Omental fat pad (tissue), 4 donors: ENCODE results near the gene PWWP2B. TPM values are rescaled to one million over a fixed set of nuclear protein-coding genes. Genes with fewer than 3 reads are reported as not detected.
"Not testable (repeated sequence)": the region's sequence is repeated elsewhere in the genome, so short reads cannot be mapped to it uniquely, and the experiment has no call there.

ENCODE experiments used
- ATAC-seq: fragments of 150-250 bp; one replicate; pipeline ENCODE4 v1.9.1; 2016; ENCODE audit warnings: mild to moderate bottlenecking, moderate library complexity; ENCODE audit not compliant: low FRiP score
- DNase-seq: peaks from one replicate; pipeline ENCODE4 v3.0.0-alpha.2; 2019; ENCODE audit warnings: low spot score
- CTCF ChIP-seq, 3 donors: fragments of 450-650 bp; IDR thresholded peaks; one replicate each; pipeline ENCODE4 v1.5.1; 2016 to 2017; ENCODE audit warnings: antibody characterized with exemption in 3 of 3, mild to moderate bottlenecking in 3 of 3, moderate library complexity in 2 of 3
- total RNA-seq, 4 donors: library from RNA; depleted of rRNA; stranded (reverse); fragments of >200 nt; gene quantifications; one replicate each; pipeline ENCODE4 v1.1.0, GENCODE V29; 2016

Gene PWWP2B
- total RNA-seq, 4 donors from 2014 or later = 6.0 to 24.4 (median 12.2) TPM

- TF ChIP-seq CTCF (IDR thresholded peaks at IDR 0.05) = no peak
- DNase-seq = no peak
- no peak for ATAC-seq
Measured at GRCh38 chr10:132430861-132431271, 33.9 kb downstream of the PWWP2B start.

- no peak for TF ChIP-seq CTCF (IDR thresholded peaks at IDR 0.05)
- no peak for ATAC-seq
- DNase-seq = no peak
Measured at GRCh38 chr10:132431537-132432175, 34.7 kb downstream of the PWWP2B start.

DNA sequence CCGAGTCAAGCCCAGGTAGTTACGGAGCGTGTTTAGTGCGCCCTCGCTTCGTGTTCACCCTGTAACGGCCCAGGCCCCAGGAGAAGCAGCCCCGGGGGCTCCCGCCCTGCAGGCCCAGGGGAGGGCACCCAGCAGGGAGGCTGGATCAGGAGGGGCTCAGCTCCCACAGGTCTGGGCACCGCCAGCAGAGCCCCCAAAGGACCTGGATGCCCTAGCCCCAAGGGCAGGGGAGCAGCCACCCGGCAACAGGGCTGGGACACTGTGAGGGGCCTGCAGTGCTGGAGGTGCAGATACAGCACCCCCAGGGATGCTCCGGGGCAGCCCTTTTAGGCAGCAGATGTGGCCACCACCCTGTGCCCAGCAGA, 35.2 kb downstream of the PWWP2B start:
- ATAC-seq (peak; percentile 4), DNase-seq (no peak)
- no peak for TF ChIP-seq CTCF (IDR thresholded peaks at IDR 0.05)

- no peak for TF ChIP-seq CTCF (IDR thresholded peaks at IDR 0.05)
- ATAC-seq = no peak
- no peak for DNase-seq
Measured at GRCh38 chr10:132433671-132434340, 36.8 kb downstream of the PWWP2B start.

GRCh38 chr10:132434405-132435005, 37.5 kb downstream of the PWWP2B start:
- DNase-seq (no peak), ATAC-seq (no peak)
- no peak for TF ChIP-seq CTCF (IDR thresholded peaks at IDR 0.05)

DNA sequence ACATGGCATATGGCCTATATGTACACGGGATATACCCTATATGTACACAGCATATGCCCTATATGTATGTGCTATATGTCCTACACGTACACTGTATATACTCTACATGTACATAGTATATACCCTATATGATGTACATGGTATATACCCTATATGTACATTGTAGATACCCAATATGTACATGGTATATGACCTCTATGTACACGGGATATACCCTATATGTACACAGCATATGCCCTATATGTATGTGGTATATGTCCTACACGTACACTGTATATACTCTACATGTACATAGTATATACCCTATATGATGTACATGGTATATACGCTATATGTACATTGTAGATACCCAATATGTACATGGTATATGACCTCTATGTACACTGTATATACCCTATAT, 38.3 kb downstream of the PWWP2B start:
- DNase-seq, ATAC-seq: not testable (repeated sequence)

DNA sequence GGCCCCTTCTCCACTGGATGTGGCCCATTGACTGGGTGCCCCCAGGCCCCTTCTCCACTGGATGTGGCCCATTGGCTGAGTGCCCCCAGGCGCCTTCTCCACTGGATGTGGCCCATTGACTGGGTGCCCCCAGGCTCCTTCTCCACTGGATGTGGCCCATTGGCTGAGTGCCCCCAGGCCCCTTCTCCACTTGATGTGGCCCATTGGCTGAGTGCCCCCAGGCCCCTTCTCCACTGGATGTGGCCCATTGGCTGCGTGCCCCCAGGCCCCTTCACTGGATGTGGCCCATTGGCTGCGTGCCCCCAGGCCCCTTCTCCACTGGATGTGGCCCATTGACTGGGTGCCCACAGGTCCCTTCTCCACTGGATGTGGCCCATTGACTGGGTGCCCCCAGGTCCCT, 39.1 kb downstream of the PWWP2B start:
- DNase-seq, ATAC-seq: not testable (repeated sequence)

- ATAC-seq = no peak
- DNase-seq = no peak
- TF ChIP-seq CTCF (IDR thresholded peaks at IDR 0.05) = no peak
Measured at GRCh38 chr10:132436861-132437410, 39.9 kb downstream of the PWWP2B start.
